ENCODE data around the gene IFT25. TPM values are rescaled to one million over a fixed set of nuclear protein-coding genes. Genes with fewer than 3 reads are reported as not detected.

The IFT25 gene
- polyA plus RNA-seq, 1 donor from 2014 or later = 106 TPM

- H3K36me3 ChIP-seq (ENCODE audit: insufficient read depth, low read length) = no peaks in the 10 kb centered on the region
- H3K79me2 ChIP-seq (replicated peaks; ENCODE audit: insufficient read depth, low read length) = no peaks in the 10 kb centered on the region
- TF ChIP-seq POLR2AphosphoS5 (IDR thresholded peaks at IDR 0.05) (no peak), CTCF (IDR thresholded peaks at IDR 0.05; ENCODE audit: poor library complexity, severe bottlenecking) (no peak), RAD21 (conservative IDR thresholded peaks at IDR 0.05) (no peak), EP300 (conservative IDR thresholded peaks at IDR 0.05; ENCODE audit: poor library complexity, severe bottlenecking) (no peak), TAF1 (IDR thresholded peaks at IDR 0.05; ENCODE audit: low read depth) (no peak)
- no peak overlapping the region for H2AFZ ChIP-seq (ENCODE audit: low read depth, low read length)
- no peaks in the 10 kb centered on the region for H4K20me1 ChIP-seq (ENCODE audit: insufficient read depth)
- no peaks in the 10 kb centered on the region for H3K9me2 ChIP-seq (ENCODE audit: insufficient read depth, low read length)
- H3K9me3 ChIP-seq (ENCODE audit: low read length) = no peaks in the 10 kb centered on the region
- no peak overlapping the region for H3K27ac ChIP-seq (ENCODE audit: low read length)
- H3K27me3 ChIP-seq (ENCODE audit: insufficient read depth, low read depth, low read length) = no peaks in the 10 kb centered on the region
- H3F3A ChIP-seq (ENCODE audit: insufficient read depth, low read length, poor library complexity, severe bottlenecking) = no peaks in the 10 kb centered on the region
- no peak overlapping the region for H3K9ac ChIP-seq (ENCODE audit: low read length)
- H3K4me3 ChIP-seq (ENCODE audit: low read length) = no peak overlapping the region
- H3K4me2 ChIP-seq (ENCODE audit: low read length) = no peak overlapping the region
Observed at GRCh38 chr1:53957194-53957818, 11.8 kb upstream of the IFT25 start.

- no peak overlapping the region for H2AFZ ChIP-seq (ENCODE audit: low read depth, low read length)
- H3K27me3 ChIP-seq (ENCODE audit: insufficient read depth, low read depth, low read length) = no peaks in the 10 kb centered on the region
- TF ChIP-seq MXI1 (conservative IDR thresholded peaks at IDR 0.05; ENCODE audit: poor library complexity, severe bottlenecking) = no peak
- no peak for TF ChIP-seq RAD21 (conservative IDR thresholded peaks at IDR 0.05)
- TF ChIP-seq REST (IDR thresholded peaks at IDR 0.05; ENCODE audit: borderline replicate concordance) = no peak
- H3K27ac ChIP-seq (ENCODE audit: low read length) = no peak overlapping the region
- no peaks in the 10 kb centered on the region for H3K9me3 ChIP-seq (ENCODE audit: low read length)
- no peak overlapping the region for H3K4me2 ChIP-seq (ENCODE audit: low read length)
- no peaks in the 10 kb centered on the region for H4K20me1 ChIP-seq (ENCODE audit: insufficient read depth)
- H3K79me2 ChIP-seq (replicated peaks; ENCODE audit: insufficient read depth, low read length) = no peaks in the 10 kb centered on the region
- H3F3A ChIP-seq (ENCODE audit: insufficient read depth, low read length, poor library complexity, severe bottlenecking) = no peaks in the 10 kb centered on the region
- H3K4me3 ChIP-seq (ENCODE audit: low read length) = no peak overlapping the region
- no peaks in the 10 kb centered on the region for H3K36me3 ChIP-seq (ENCODE audit: insufficient read depth, low read length)
- H3K9me2 ChIP-seq (ENCODE audit: insufficient read depth, low read length) = no peaks in the 10 kb centered on the region
- no peak overlapping the region for H3K9ac ChIP-seq (ENCODE audit: low read length)
Observed at GRCh38 chr1:53956308-53957168, 11.0 kb upstream of the IFT25 start.

GRCh38 chr1:53954128-53954527 is 8.6 kb upstream of the IFT25 start:
- H3K9ac ChIP-seq (ENCODE audit: low read length) = no peak overlapping the region
- no peak overlapping the region for H2AFZ ChIP-seq (ENCODE audit: low read depth, low read length)
- no peaks in the 10 kb centered on the region for H3K36me3 ChIP-seq (ENCODE audit: insufficient read depth, low read length)
- no peaks in the 10 kb centered on the region for H3K9me3 ChIP-seq (ENCODE audit: low read length)
- peaks cover 17% of the 10 kb centered on the region for H3K79me2 ChIP-seq (replicated peaks; ENCODE audit: insufficient read depth, low read length)
- no peaks in the 10 kb centered on the region for H3K27me3 ChIP-seq (ENCODE audit: insufficient read depth, low read depth, low read length)
- H3K4me3 ChIP-seq (ENCODE audit: low read length) = no peak overlapping the region
- H3K9me2 ChIP-seq (ENCODE audit: insufficient read depth, low read length) = no peaks in the 10 kb centered on the region
- no peak overlapping the region for H3K4me2 ChIP-seq (ENCODE audit: low read length)
- no peak overlapping the region for H3K27ac ChIP-seq (ENCODE audit: low read length)
- no peaks in the 10 kb centered on the region for H3F3A ChIP-seq (ENCODE audit: insufficient read depth, low read length, poor library complexity, severe bottlenecking)
- H4K20me1 ChIP-seq (ENCODE audit: insufficient read depth) = no peaks in the 10 kb centered on the region
- TF ChIP-seq RAD21 (conservative IDR thresholded peaks at IDR 0.05) (no peak), CTCF (IDR thresholded peaks at IDR 0.05; ENCODE audit: poor library complexity, severe bottlenecking) (no peak), POLR2AphosphoS5 (IDR thresholded peaks at IDR 0.05) (no peak), EP300 (conservative IDR thresholded peaks at IDR 0.05; ENCODE audit: poor library complexity, severe bottlenecking) (no peak), TAF1 (IDR thresholded peaks at IDR 0.05; ENCODE audit: low read depth) (no peak), REST (IDR thresholded peaks at IDR 0.05; ENCODE audit: borderline replicate concordance) (no peak), MXI1 (conservative IDR thresholded peaks at IDR 0.05; ENCODE audit: poor library complexity, severe bottlenecking) (no peak), EZH2 (IDR thresholded peaks at IDR 0.05; ENCODE audit: borderline replicate concordance, insufficient read depth, low read length, poor library complexity, severe bottlenecking) (no peak)

Measured in neural cell (in vitro differentiated cells).